ENCODE results near the gene YY1. TPM values are rescaled to one million over a fixed set of nuclear protein-coding genes. Genes with fewer than 3 reads are reported as not detected.
"Not testable (repeated sequence)": the region's sequence is repeated elsewhere in the genome, so short reads cannot be mapped to it uniquely, and the experiment has no call there.

Gene YY1
- polyA plus RNA-seq, 2 of the 4 experiments (the other 2 are of a cell fraction) = 58.4 to 65.8 TPM

- FAIRE-seq = no peak
- 84% methylated on average over 8 of the region's 8 CpGs for WGBS (ENCODE audit: missing lambda C conversion rate)
- H3K9me3 ChIP-seq = no peaks in the 10 kb centered on the region
- TF ChIP-seq HEYL (CRISPR knock-in tag; IDR thresholded peaks at IDR 0.05) (no peak), REST (IDR thresholded peaks at IDR 0.05) (no peak), TP53 (CRISPR knock-in tag; IDR thresholded peaks at IDR 0.05) (no peak), CBX8 (IDR thresholded peaks at IDR 0.05) (no peak), RCOR1 (IDR thresholded peaks at IDR 0.05; ENCODE audit: low read depth, low read length) (no peak), MYC (IDR thresholded peaks at IDR 0.05; ENCODE audit: borderline replicate concordance, low read length) (no peak), USF2 (IDR thresholded peaks at IDR 0.05) (no peak), EP300 (IDR thresholded peaks at IDR 0.05) (no peak), CHD4 (IDR thresholded peaks at IDR 0.05; ENCODE audit: borderline replicate concordance) (no peak), NR3C1 (IDR thresholded peaks at IDR 0.05) (no peak)
- DNase-seq (ENCODE audit: low read depth in 1 of 2, low spot score in 1 of 2) = no peak
- H3K4me2 ChIP-seq = no peak overlapping the region
- CTCF ChIA-PET = interaction anchor here (0.6 to 2.8 kb wide), 8 partner anchors 8 to 71 kb away, joined by 3 to 9 read pairs (median 4); no protein-coding TSS in a partner anchor
- H3K4me3 ChIP-seq = no peak overlapping the region
- no peak for ATAC-seq
- no peak overlapping the region for H3K27ac ChIP-seq
- POLR2A ChIA-PET = no interaction called here
- peaks cover 18% of the 10 kb centered on the region; the same call in 2 of the 3 replicates for H3K4me1 ChIP-seq
These were observed 70.2 kb downstream of the YY1 start for GRCh38 chr14:100309028-100309737.

GRCh38 chr14:100312110-100312876, 73.3 kb downstream of the YY1 start:
- DNase-seq (ENCODE audit: low read depth in 1 of 2, low spot score in 1 of 2); H3K4me3 ChIP-seq; H3K27ac ChIP-seq; H3K4me1 ChIP-seq; H3K4me2 ChIP-seq; ATAC-seq; H3K9me3 ChIP-seq; FAIRE-seq: not testable (repeated sequence)
- ChIA-PET POLR2A (interaction anchor here (0.6 kb wide), 1 partner anchor 29 kb away, joined by 3 read pairs; no protein-coding TSS in a partner anchor), CTCF (interaction anchor here (1.3 to 2.7 kb wide), 2 partner anchors 9 kb away, joined by 4 to 15 read pairs; no protein-coding TSS in a partner anchor)
- WGBS (ENCODE audit: missing lambda C conversion rate) = 72% methylated on average over 18 of the region's 18 CpGs

- H3K4me1 ChIP-seq = 0 out of 3 replicates have a peak, but pooled peaks cover 4% of the 10 kb centered on the region
- TF ChIP-seq POLR2A (IDR thresholded peaks at IDR 0.05; ENCODE audit: low read length) (no peak), CTCF (IDR thresholded peaks at IDR 0.05) (no peak), HOXB5 (CRISPR knock-in tag; IDR thresholded peaks at IDR 0.05) (no peak), SMC3 (IDR thresholded peaks at IDR 0.05) (no peak), ZC3H11A (IDR thresholded peaks at IDR 0.05) (no peak), TFCP2L1 (CRISPR knock-in tag; IDR thresholded peaks at IDR 0.05) (no peak), MAFK (IDR thresholded peaks at IDR 0.05; ENCODE audit: partially characterized antibody) (no peak), HES2 (IDR thresholded peaks at IDR 0.05) (no peak)
- no peak overlapping the region for H3K4me3 ChIP-seq
- POLR2A ChIA-PET = interaction anchor here (0.6 kb wide), 1 partner anchor 23 kb away, joined by 7 read pairs; no protein-coding TSS in a partner anchor
- CTCF ChIA-PET = interaction anchor here (0.6 to 2.7 kb wide), 3 partner anchors 9 to 109 kb away, joined by 5 to 15 read pairs (median 7); no protein-coding TSS in a partner anchor
- ATAC-seq (no peak), DNase-seq (ENCODE audit: low read depth in 1 of 2, low spot score in 1 of 2) (no peak), FAIRE-seq (no peak)
- H3K27ac ChIP-seq = no peak overlapping the region
- no peak overlapping the region for H3K4me2 ChIP-seq
- 47% methylated on average over 10 of the region's 10 CpGs for WGBS (ENCODE audit: missing lambda C conversion rate)
- H3K9me3 ChIP-seq = no peaks in the 10 kb centered on the region
These were observed 74.0 kb downstream of the YY1 start for GRCh38 chr14:100312877-100313400.

Measured in A549 (cell line).